ENCODE measurements around the gene PLAC9.

PLAC9 gene

DNA sequence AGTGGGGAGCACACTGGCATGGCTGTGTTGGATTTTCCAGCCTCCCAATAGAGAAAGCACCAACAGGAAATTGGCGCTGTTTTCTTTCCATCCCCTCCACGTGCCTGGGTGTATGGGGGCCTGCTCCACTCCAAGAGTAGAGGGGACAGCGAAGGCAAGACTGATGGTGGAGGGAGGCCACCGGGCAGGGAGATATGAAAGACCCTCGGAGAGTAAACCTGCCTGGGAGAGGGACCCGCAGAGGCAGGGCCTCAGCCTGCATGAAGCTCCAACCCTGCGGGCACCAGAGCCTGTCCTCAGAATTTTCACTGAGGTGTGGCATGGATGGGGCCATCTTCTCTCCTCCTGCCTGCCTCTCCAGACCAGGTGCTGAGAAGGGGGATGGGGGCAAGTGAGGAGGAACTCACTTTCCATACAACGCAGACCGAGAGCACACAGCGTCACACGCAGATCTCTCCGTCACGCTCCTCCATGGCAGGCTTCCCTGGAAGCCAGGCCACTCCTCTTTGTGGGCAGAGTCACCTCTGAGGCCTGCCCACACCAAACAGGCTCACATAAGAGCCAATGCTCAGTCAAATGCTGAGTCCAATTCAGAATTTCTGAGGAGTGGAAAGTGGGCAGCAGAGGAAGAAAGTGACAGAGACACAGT lies 54.0 kb downstream of the PLAC9 start:
- DNase-seq: no peak

DNA sequence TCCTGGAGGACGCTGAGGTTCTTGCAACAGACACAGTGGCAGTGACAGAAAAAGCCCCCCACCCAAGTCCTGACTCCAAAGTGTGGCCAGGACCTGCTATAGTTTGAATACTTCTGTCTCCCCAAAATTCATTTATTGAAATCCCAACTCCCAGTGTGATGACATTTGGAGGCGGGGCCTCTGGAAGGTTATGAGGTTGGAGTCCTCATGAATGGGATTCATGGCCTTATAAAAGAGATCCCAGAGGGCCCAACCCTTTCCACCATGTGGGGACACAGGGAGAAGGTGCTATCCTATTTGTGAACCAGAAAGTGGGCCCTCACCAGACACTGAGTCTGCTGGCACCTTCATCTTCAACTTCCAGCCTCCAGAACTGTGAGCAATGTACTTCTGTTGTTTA lies 54.5 kb downstream of the PLAC9 start:
- no peak for DNase-seq

DNA sequence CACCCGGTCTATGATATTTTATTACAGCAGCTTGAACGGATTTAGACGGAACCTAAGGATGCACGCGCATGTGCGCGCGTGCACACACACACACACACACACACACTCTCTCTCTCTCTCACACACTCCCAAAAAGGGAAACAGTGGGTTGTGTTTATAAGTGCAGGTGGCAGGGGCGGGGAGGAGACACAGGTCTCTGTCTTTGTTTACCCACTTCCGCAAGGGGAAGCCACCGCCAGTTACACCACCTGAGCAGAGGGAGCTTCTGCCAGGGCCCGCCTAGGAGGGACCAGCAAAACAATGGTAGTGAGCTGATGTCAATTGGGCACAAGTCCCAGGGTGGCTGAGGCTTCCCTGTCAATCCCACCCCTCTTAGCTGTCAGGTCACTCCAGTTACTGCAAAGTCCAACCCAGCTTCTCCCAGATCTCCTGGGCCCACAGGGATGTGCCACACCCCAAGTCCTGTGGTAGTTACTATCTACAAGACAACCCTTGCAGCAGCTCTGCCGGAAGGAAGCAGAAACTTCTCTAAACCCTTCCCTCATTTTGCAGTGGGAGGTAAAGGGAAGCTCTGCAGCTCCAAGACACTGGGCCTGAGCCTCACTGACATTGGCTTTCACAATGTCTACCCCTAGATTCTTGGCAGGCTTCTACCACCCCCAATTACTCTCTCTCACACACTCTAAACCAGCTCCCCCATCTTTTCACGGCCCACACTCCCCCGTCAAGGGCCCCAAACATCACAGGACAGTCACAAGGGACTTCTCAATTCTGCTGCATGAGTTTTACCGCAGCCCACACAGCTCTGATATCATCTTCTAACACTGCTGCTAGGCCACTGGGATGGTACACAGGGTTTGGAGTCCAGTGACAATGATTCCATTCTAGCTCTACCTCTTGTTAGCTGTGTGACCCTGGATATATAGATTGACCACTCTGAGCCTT lies 55.2 kb downstream of the PLAC9 start:
- DNase-seq: no peak

DNA sequence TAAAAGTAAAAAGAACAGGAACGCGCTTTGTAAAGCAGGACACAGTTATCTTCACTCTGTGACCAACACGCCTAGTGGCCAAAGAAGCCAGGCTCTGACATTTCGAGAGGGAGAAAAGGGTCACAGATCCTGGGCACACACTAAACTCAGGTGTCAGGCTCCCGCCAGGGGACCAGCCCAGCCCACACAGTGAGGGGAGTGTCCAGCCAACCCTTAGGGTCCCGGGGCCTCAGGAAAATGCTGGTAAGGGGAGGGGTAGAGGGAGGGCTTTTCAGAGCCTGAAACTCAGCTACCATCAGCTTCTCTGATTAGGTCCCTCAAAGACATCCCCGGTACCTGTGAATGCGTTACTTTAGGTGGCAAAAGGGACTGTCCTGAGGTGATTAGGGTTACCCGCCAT lies 56.2 kb downstream of the PLAC9 start:
- DNase-seq: no peak

DNA sequence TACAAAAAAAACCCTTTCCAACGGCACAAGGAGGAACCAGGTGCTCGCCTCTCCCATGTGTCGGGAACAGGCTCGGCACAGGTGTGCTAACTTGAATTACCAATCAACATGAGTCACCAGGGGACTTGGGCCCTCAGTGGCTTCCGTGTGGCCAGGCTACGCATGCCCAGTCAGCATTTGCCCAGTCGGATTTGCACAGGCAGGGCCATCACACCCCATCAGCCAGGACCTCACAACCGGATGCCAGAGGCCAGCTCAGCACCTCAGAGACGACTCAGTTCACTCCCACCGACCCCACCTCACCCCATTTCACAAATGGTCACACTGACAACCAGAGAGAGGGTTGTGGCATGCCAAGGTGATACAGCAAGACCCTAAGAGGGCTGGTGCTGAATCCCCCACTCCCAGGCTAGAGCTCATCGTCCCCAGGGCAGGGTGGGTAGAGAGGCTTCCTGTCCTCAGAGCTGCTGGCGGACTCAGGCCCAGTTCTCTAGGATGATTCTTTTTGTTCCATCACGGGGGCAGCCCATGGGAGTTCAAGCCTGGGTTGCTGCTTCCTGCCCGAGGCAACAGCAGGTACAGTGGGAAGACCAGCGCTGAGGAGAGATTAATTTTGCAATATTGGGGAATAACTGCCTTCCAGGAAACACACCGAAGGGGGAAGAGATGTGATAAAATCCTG lies 59.2 kb downstream of the PLAC9 start:
- no peak for DNase-seq

DNA sequence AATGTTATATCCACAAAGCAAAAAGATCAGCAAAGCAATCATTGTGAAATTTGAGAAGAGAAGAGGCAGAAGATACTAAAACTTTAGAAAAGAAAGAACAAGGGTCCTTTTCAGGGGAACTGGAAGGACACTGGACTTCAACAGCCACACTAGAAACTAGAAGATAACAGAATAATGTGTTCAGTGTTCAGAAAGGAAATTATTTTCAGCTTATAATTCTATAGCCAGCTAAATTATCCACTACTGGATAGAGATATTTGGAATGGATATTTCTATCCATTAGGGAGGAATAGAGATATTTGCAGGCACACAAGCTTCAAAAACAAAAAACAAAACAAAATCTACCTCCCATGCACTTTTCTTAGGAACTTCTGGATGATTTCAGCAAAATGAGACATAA lies 60.0 kb downstream of the PLAC9 start:
- DNase-seq: no peak

DNA sequence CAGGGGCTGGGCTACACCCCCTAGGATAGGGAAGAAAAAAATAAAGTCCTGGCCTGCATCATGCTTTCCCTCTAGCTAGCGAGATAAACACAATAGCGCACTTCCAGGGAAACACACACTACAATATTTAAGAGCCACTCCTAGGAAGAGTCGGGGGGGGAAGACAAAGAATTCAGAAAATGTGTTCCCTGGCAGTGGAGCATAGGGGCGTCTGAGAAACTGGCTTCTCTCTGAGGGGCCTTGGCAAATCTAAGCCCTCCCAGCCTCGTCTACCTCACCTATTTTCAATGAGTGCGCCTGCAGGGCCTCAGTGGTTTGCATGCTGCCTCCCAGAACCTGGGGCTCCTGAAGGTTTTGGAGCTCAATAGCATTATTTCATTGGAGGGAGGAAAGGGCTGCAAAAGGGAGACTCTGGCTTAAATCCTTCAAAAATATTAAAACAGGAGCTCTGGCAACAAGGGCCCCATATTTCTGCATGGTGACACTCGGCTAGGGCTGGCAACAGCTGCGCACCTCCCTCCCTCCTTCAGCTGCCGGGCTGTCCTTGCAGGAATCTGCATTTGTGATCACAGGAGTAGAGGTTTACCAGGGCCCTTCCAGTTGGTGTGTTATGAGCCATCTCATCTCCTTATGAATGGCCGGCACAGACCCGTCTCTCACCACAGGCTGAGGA lies 62.0 kb downstream of the PLAC9 start:
- no peak for DNase-seq

Measured in DMS79 treated with DMSO at 0.1 percent for 48 hours (cell line).